ENCODE data around the gene MERTK. TPM values are rescaled to one million over a fixed set of nuclear protein-coding genes. Genes with fewer than 3 reads are reported as not detected.

Gene MERTK
- total RNA-seq, 2 experiments from 2014 or later, result 0.08 to 0.19 TPM

DNA sequence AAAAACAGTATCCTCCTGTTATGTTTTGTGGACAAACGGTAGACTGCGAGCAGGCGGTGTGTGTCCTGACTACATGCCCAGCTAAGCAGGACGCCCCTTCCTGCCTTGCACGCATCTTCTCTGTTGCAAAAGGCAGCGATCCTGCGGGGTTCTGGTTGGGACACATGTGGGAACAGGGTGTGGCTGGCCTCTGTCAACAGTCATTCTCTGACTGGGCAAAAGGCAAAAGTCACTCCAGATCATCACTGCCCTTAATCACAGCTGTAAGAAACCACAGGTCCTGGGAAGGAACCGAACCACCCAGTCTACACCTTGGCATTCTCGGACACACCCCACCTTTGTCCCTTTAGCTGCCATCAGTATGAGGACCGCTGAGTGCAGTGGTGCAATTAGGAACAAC, 112.3 kb downstream of the MERTK start:
- DNase-seq (peak in 2 of 14 experiments; percentile 18 to 49), ATAC-seq (ENCODE audit: poor library complexity) (no peak)
- no peaks in the 10 kb centered on the region for H3K4me1 ChIP-seq (ENCODE audit: insufficient read depth, low read length)
- Mint-ChIP-seq H3K4me1 (ENCODE audit: low read depth) (no peaks in the 10 kb centered on the region), H3K27ac (no peak overlapping the region), H3K4me3 (no peak overlapping the region), H3K9me3 (no peaks in the 10 kb centered on the region), H3K36me3 (ENCODE audit: low read depth) (no peaks in the 10 kb centered on the region), H3K27me3 (no peaks in the 10 kb centered on the region)
- no peaks in the 10 kb centered on the region for H3K27me3 ChIP-seq (ENCODE audit: control insufficient read depth in 1 of 2, insufficient read depth in 2 of 2, low read length in 2 of 2)
- ChIA-PET POLR2A (no interaction called here), CTCF (no interaction called here)
- intact Hi-C loops (cut with DNase I, micrococcal nuclease), result no loop called here
- H3K4me3 ChIP-seq (ENCODE audit: low read length), result no peak overlapping the region
- no peaks in the 10 kb centered on the region for H3K9me3 ChIP-seq (ENCODE audit: control insufficient read depth in 1 of 2, insufficient read depth in 1 of 2, low read length in 2 of 2)
- no peak for TF ChIP-seq CTCF (IDR thresholded peaks at IDR 0.05)
- H3K27ac ChIP-seq (ENCODE audit: low read depth in 1 of 2, low read length in 2 of 2), result no peak overlapping the region
- no peaks in the 10 kb centered on the region for H3K36me3 ChIP-seq (ENCODE audit: insufficient read depth, low read length)

DNA sequence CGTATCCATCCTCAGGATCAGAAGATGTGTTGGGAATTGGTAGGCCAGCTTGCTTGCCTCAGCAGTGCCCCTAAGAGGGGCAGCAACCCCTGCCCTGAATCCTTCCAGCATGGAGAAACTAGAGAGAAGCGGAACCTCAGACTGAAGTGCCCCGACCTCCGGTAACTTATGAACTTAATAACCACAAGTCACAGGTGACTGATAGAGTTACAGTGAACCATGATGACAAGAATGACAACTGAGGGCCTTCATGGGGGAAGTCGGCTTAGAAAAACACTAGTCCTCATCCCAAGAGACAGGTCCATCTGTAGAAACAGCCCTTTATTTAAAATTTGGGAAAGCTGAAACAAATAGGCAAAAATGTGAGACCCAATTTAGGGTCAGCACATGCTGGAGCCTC, 114.1 kb downstream of the MERTK start:
- Histone ChIP-seq H3K27ac (ENCODE audit: low read depth in 1 of 2, low read length in 2 of 2) (no peak overlapping the region), H3K4me1 (ENCODE audit: insufficient read depth, low read length) (no peaks in the 10 kb centered on the region), H3K9me3 (ENCODE audit: control insufficient read depth in 1 of 2, insufficient read depth in 1 of 2, low read length in 2 of 2) (no peaks in the 10 kb centered on the region), H3K4me3 (ENCODE audit: low read length) (no peak overlapping the region), H3K27me3 (ENCODE audit: control insufficient read depth in 1 of 2, insufficient read depth in 2 of 2, low read length in 2 of 2) (no peaks in the 10 kb centered on the region), H3K36me3 (ENCODE audit: insufficient read depth, low read length) (no peaks in the 10 kb centered on the region)
- DNase-seq (no peak), ATAC-seq (ENCODE audit: poor library complexity) (no peak)
- Mint-ChIP-seq H3K4me3 (no peak overlapping the region), H3K36me3 (ENCODE audit: low read depth) (no peaks in the 10 kb centered on the region), H3K4me1 (ENCODE audit: low read depth) (no peaks in the 10 kb centered on the region), H3K9me3 (no peaks in the 10 kb centered on the region), H3K27me3 (peaks cover 6% of the 10 kb centered on the region), H3K27ac (no peak overlapping the region)
- no peak for TF ChIP-seq CTCF (IDR thresholded peaks at IDR 0.05)
- ChIA-PET CTCF (no interaction called here), POLR2A (no interaction called here)
- intact Hi-C loops (cut with DNase I, micrococcal nuclease), result no loop called here

GRCh38 chr2:112018846-112019245, 120.4 kb downstream of the MERTK start:
- no peak for TF ChIP-seq CTCF (IDR thresholded peaks at IDR 0.05)
- no peak for ATAC-seq (ENCODE audit: poor library complexity)
- H3K9me3 ChIP-seq (ENCODE audit: control insufficient read depth in 1 of 2, insufficient read depth in 1 of 2, low read length in 2 of 2), result no peaks in the 10 kb centered on the region
- Mint-ChIP-seq H3K9me3 (no peaks in the 10 kb centered on the region), H3K4me3 (no peak overlapping the region), H3K4me1 (ENCODE audit: low read depth) (no peaks in the 10 kb centered on the region), H3K36me3 (ENCODE audit: low read depth) (no peaks in the 10 kb centered on the region), H3K27ac (no peak overlapping the region), H3K27me3 (peaks cover 12% of the 10 kb centered on the region)
- no peak for DNase-seq
- H3K4me1 ChIP-seq (ENCODE audit: insufficient read depth, low read length), result no peaks in the 10 kb centered on the region
- no peaks in the 10 kb centered on the region for H3K36me3 ChIP-seq (ENCODE audit: insufficient read depth, low read length)
- no peak overlapping the region for H3K27ac ChIP-seq (ENCODE audit: low read depth in 1 of 2, low read length in 2 of 2)
- CTCF ChIA-PET, result no interaction called here
- POLR2A ChIA-PET, result no interaction called here
- intact Hi-C loops (cut with DNase I, micrococcal nuclease), result no loop called here
- no peak overlapping the region for H3K4me3 ChIP-seq (ENCODE audit: low read length)
- no peaks in the 10 kb centered on the region for H3K27me3 ChIP-seq (ENCODE audit: control insufficient read depth in 1 of 2, insufficient read depth in 2 of 2, low read length in 2 of 2)

Data from CD4-positive, alpha-beta T cell (primary cell).